SK-N-SH (cell line): ENCODE results near the gene APPL1. TPM values are rescaled to one million over a fixed set of nuclear protein-coding genes. Genes with fewer than 3 reads are reported as not detected.

ENCODE experiments used
- CTCF ChIA-PET: fragments of 300-600, 350-600 bp; formaldehyde crosslinking; extraction: SDS; loops from one replicate; lab custom pipeline; 2021; lab: Yijun Ruan, JAX
- POLR2A ChIA-PET: fragments of 350-600 bp; sonication (Branson Sonifier 250); formaldehyde crosslinking; extraction: SDS; loops from one replicate; lab custom pipeline; 2020; ENCODE audit warnings: antibody characterized with exemption, inconsistent platforms; lab: Yijun Ruan, JAX
- DNase-seq: peaks from one replicate; pipeline ENCODE4 v3.0.0; 2012
- H2AFZ ChIP-seq: fragments of 200-600 bp; sonication (generic); 2 replicates; pipeline ENCODE4 v1.8.1; 2016; ENCODE audit warnings: antibody characterized with exemption, mild to moderate bottlenecking, low read depth
- H3F3A ChIP-seq: fragments of 200-600 bp; sonication (generic); replicated peaks from 2 replicates; pipeline ENCODE3; 2016; ENCODE audit warnings: antibody characterized with exemption, mild to moderate bottlenecking; ENCODE audit not compliant: insufficient read depth
- H3K27ac ChIP-seq, 2 experiments: fragments of 200-500 bp in 1 of 2; fragments of 200-600 bp in 1 of 2; sonication (Bioruptor generic) in 1 of 2; sonication (generic), shearing (Covaris generic) in 1 of 2; 2 replicates each; pipeline versions ENCODE4 v1.5.1 to v1.6.1; 2014 to 2016; ENCODE audit warnings: low read depth in 2 of 2, inconsistent platforms in 1 of 2, low read length in 1 of 2, mild to moderate bottlenecking in 1 of 2, mixed read lengths in 1 of 2
- H3K27me3 ChIP-seq: fragments of 200-600 bp; sonication (generic), shearing (Covaris generic); 2 replicates; pipeline ENCODE4 v1.6.1; 2016; ENCODE audit warnings: mixed run types; ENCODE audit not compliant: insufficient read depth
- H3K36me3 ChIP-seq, 2 experiments: fragments of 200-500 bp in 1 of 2; fragments of 200-600 bp in 1 of 2; sonication (Bioruptor generic) in 1 of 2; sonication (generic) in 1 of 2; replicated peaks in 1 of 2; 2 replicates each; pipeline versions ENCODE3 to v1.5.1; 2014 to 2016; ENCODE audit warnings: low read length in 1 of 2, mild to moderate bottlenecking in 1 of 2; ENCODE audit not compliant: insufficient read depth in 2 of 2, control insufficient read depth in 1 of 2
- H3K4me1 ChIP-seq, 2 experiments: fragments of 200-500 bp in 1 of 2; fragments of 200-600 bp in 1 of 2; sonication (Bioruptor generic) in 1 of 2; sonication (generic), shearing (Covaris generic) in 1 of 2; 2 replicates each; pipeline versions ENCODE4 v1.5.1 to v1.6.1; 2014 to 2016; ENCODE audit warnings: low read depth in 1 of 2, low read length in 1 of 2, mixed run types in 1 of 2; ENCODE audit not compliant: insufficient read depth in 2 of 2, control insufficient read depth in 1 of 2
- H3K4me2 ChIP-seq: fragments of 200-600 bp; sonication (generic), shearing (Covaris generic); 2 replicates; pipeline ENCODE4 v1.6.1; 2017; ENCODE audit warnings: mixed run types
- H3K4me3 ChIP-seq, 2 experiments: fragments of 200-500 bp in 1 of 2; fragments of 200-600 bp in 1 of 2; sonication (Bioruptor generic) in 1 of 2; sonication (generic), shearing (Covaris generic) in 1 of 2; 2 replicates each; pipeline versions ENCODE4 v1.5.1 to v1.8.1; 2014 to 2016; ENCODE audit warnings: low read depth in 2 of 2, inconsistent platforms in 1 of 2, low read length in 1 of 2, mild to moderate bottlenecking in 1 of 2, mixed read lengths in 1 of 2, moderate library complexity in 1 of 2
- H3K79me2 ChIP-seq: fragments of 200-600 bp; sonication (generic); 2 replicates; pipeline ENCODE4 v1.8.1; 2017; ENCODE audit warnings: mild to moderate bottlenecking; ENCODE audit not compliant: insufficient read depth
- H3K9ac ChIP-seq: fragments of 200-600 bp; sonication (generic); 2 replicates; pipeline ENCODE4 v1.6.1; 2017; ENCODE audit warnings: mixed run types
- H3K9me2 ChIP-seq: fragments of 200-600 bp; sonication (generic); 2 replicates; pipeline ENCODE4 v1.6.1; 2017; ENCODE audit warnings: mixed run types
- H3K9me3 ChIP-seq: fragments of 200-600 bp; sonication (generic); 2 replicates; pipeline ENCODE4 v1.6.1; 2017; ENCODE audit warnings: mixed run types, mild to moderate bottlenecking, moderate library complexity
- H4K20me1 ChIP-seq: fragments of 200-600 bp; sonication (generic); 2 replicates; pipeline ENCODE4 v1.6.1; 2017; ENCODE audit warnings: mild to moderate bottlenecking, mixed run types; ENCODE audit not compliant: insufficient read depth
- CHD2 ChIP-seq: fragments of 150-350 bp; IDR thresholded peaks from 2 replicates; pipeline ENCODE4 v1.6.1; 2018; ENCODE audit warnings: low read length; ENCODE audit not compliant: partially characterized antibody
- CTCF ChIP-seq: fragments of 200-600 bp; sonication (generic); IDR thresholded peaks from 2 replicates; pipeline ENCODE4 v1.6.1; 2017; ENCODE audit warnings: antibody characterized with exemption, mild to moderate bottlenecking, moderate library complexity
- EP300 ChIP-seq, 2 experiments: IDR thresholded peaks; 2 replicates each; pipeline versions ENCODE4 v1.4.0 to v1.6.1; 2012; ENCODE audit warnings: borderline replicate concordance in 1 of 2, low read depth in 1 of 2, low read length in 1 of 2
- EZH2phosphoT487 ChIP-seq: fragments of 200-600 bp; sonication (generic); IDR thresholded peaks from 2 replicates; pipeline ENCODE4 v1.6.1; 2017; ENCODE audit warnings: low read depth, mixed run types, mild to moderate bottlenecking, antibody characterized with exemption, moderate library complexity, borderline replicate concordance
- FOSL2 ChIP-seq: IDR thresholded peaks from 2 replicates; pipeline ENCODE4 v1.4.0; 2012; ENCODE audit warnings: low read depth, mild to moderate bottlenecking, moderate library complexity, borderline replicate concordance
- FOXM1 ChIP-seq: IDR thresholded peaks from 2 replicates; pipeline ENCODE4 v1.4.0; 2012; ENCODE audit warnings: low read depth, mild to moderate bottlenecking
- JUND ChIP-seq: IDR thresholded peaks from 2 replicates; pipeline ENCODE4 v1.4.0; 2012
- MXI1 ChIP-seq: IDR thresholded peaks from 2 replicates; pipeline ENCODE4 v1.6.1; 2012; ENCODE audit warnings: mild to moderate bottlenecking, low read depth, low read length, improper control_type of control experiment
- NFIC ChIP-seq: IDR thresholded peaks from 2 replicates; pipeline ENCODE4 v1.4.0; 2012; ENCODE audit warnings: borderline replicate concordance
- NRF1 ChIP-seq: IDR thresholded peaks from 2 replicates; pipeline ENCODE4 v1.6.1; 2012; ENCODE audit warnings: low read depth, mild to moderate bottlenecking, low read length
- PBX3 ChIP-seq: IDR thresholded peaks from 2 replicates; pipeline ENCODE4; 2012
- RAD21 ChIP-seq: IDR thresholded peaks from 2 replicates; pipeline ENCODE4 v1.6.1; 2012; ENCODE audit warnings: mild to moderate bottlenecking, low read length
- REST ChIP-seq: IDR thresholded peaks from 2 replicates; pipeline ENCODE4 v1.6.1; 2012; ENCODE audit warnings: mild to moderate bottlenecking, low read depth, low read length, moderate library complexity
- RFX5 ChIP-seq: IDR thresholded peaks from 2 replicates; pipeline ENCODE4 v1.6.1; 2012; ENCODE audit warnings: mild to moderate bottlenecking, improper control_type of control experiment, low read length
- RXRA ChIP-seq: IDR thresholded peaks from 2 replicates; pipeline ENCODE4 v1.4.0; 2012; ENCODE audit warnings: low read depth, mild to moderate bottlenecking, borderline replicate concordance
- SIN3A ChIP-seq: IDR thresholded peaks from 2 replicates; pipeline ENCODE4 v1.6.1; 2012; ENCODE audit warnings: low read depth, mild to moderate bottlenecking, low read length, moderate library complexity, borderline replicate concordance
- TAF1 ChIP-seq: IDR thresholded peaks from 2 replicates; pipeline ENCODE4 v1.6.1; 2012; ENCODE audit warnings: low read depth, mild to moderate bottlenecking, low read length, moderate library complexity, borderline replicate concordance
- USF1 ChIP-seq: IDR thresholded peaks from 2 replicates; pipeline ENCODE4 v1.4.0; 2012; ENCODE audit warnings: low read depth, borderline replicate concordance
- YY1 ChIP-seq: IDR thresholded peaks from 2 replicates; pipeline ENCODE4 v1.4.0; 2012; ENCODE audit warnings: low read depth, mild to moderate bottlenecking
- WGBS: methylation state at CpG from one replicate; pipeline ENCODE4 v1.1.6; 2017; ENCODE audit warnings: low lambda C conversion rate; 5-methylcytosine and 5-hydroxymethylcytosine counted together
- polyA plus RNA-seq, 3 experiments: library from polyadenylated mRNA; depleted of rRNA; stranded (reverse); fragments of >200 nt; gene quantifications; 2 replicates each; pipeline ENCODE4 v1.2.3, GENCODE V29; 2012

Gene APPL1
- polyA plus RNA-seq, 1 of the 3 experiments (the other 2 are of a cell fraction): 6.9 TPM

- H3K4me2 ChIP-seq: no peak overlapping the region
- H3K9me3 ChIP-seq: no peaks in the 10 kb centered on the region
- TF ChIP-seq CTCF (no peak), FOSL2 (no peak), TAF1 (no peak), FOXM1 (no peak), EZH2phosphoT487 (no peak), PBX3 (no peak), SIN3A (no peak), RXRA (no peak)
- TF ChIP-seq, all 33 proteins: peak for 0
- ChIA-PET CTCF (no interaction called here), POLR2A (no interaction called here)
- H3K27ac ChIP-seq: no peak overlapping the region
- no peaks in the 10 kb centered on the region for H4K20me1 ChIP-seq
- no peak overlapping the region for H3K4me3 ChIP-seq
- H3K27me3 ChIP-seq: no peaks in the 10 kb centered on the region
- no peak for DNase-seq
- no peaks in the 10 kb centered on the region for H3K9me2 ChIP-seq
- H3K9ac ChIP-seq: no peak overlapping the region
- no peaks in the 10 kb centered on the region for H3K79me2 ChIP-seq
- peaks cover 79 to 84% of the 10 kb centered on the region in 2 experiments for H3K36me3 ChIP-seq
- 85% methylated on average over 2 of the region's 2 CpGs for WGBS
- no peaks in the 10 kb centered on the region for H3K4me1 ChIP-seq
- no peak overlapping the region for H2AFZ ChIP-seq
- no peaks in the 10 kb centered on the region for H3F3A ChIP-seq
These were observed 17.4 kb downstream of the APPL1 start for GRCh38 chr3:57244946-57245345.

- no peak overlapping the region for H2AFZ ChIP-seq
- no peaks in the 10 kb centered on the region for H3K79me2 ChIP-seq
- H3K9ac ChIP-seq: no peak overlapping the region
- peaks cover 45 to 47% of the 10 kb centered on the region in 2 experiments for H3K36me3 ChIP-seq
- H3K27ac ChIP-seq: no peak overlapping the region
- H3K4me1 ChIP-seq: no peaks in the 10 kb centered on the region; a peak in 1 of 4 replicates
- H3K4me2 ChIP-seq: no peak overlapping the region
- no peaks in the 10 kb centered on the region for H3K9me3 ChIP-seq
- POLR2A ChIA-PET: no interaction called here
- no peak for TF ChIP-seq USF1
- TF ChIP-seq MXI1: no peak
- TF ChIP-seq CHD2: no peak
- no peak for TF ChIP-seq RFX5
- TF ChIP-seq NFIC: no peak
- no peak for TF ChIP-seq YY1
- no peak for TF ChIP-seq EP300 (IDR thresholded peaks at IDR 0.05; ENCODE audit: borderline replicate concordance in 1 of 2, low read depth in 1 of 2, low read length in 1 of 2)
- TF ChIP-seq REST: no peak
- TF ChIP-seq JUND: no peak
- TF ChIP-seq RAD21: no peak
- no peak for TF ChIP-seq NRF1
- DNase-seq: no peak
- H3F3A ChIP-seq: no peaks in the 10 kb centered on the region
- no peak overlapping the region for H3K4me3 ChIP-seq
- CTCF ChIA-PET: interaction anchor here (0.6 to 0.7 kb wide), 2 partner anchors 15 to 28 kb away, joined by 3 to 4 read pairs; no protein-coding TSS in a partner anchor
- H3K27me3 ChIP-seq: no peaks in the 10 kb centered on the region
- no peaks in the 10 kb centered on the region for H3K9me2 ChIP-seq
- WGBS: 83% methylated on average over 1 of the region's 1 CpG
- no peaks in the 10 kb centered on the region for H4K20me1 ChIP-seq
These were observed 24.9 kb downstream of the APPL1 start for GRCh38 chr3:57252404-57252803.
